ENCODE results near the gene PABPN1L.

PABPN1L gene

GRCh38 chr16:88830783-88831182 is 35.7 kb downstream of the PABPN1L start:
- TF ChIP-seq, protein P1, sequence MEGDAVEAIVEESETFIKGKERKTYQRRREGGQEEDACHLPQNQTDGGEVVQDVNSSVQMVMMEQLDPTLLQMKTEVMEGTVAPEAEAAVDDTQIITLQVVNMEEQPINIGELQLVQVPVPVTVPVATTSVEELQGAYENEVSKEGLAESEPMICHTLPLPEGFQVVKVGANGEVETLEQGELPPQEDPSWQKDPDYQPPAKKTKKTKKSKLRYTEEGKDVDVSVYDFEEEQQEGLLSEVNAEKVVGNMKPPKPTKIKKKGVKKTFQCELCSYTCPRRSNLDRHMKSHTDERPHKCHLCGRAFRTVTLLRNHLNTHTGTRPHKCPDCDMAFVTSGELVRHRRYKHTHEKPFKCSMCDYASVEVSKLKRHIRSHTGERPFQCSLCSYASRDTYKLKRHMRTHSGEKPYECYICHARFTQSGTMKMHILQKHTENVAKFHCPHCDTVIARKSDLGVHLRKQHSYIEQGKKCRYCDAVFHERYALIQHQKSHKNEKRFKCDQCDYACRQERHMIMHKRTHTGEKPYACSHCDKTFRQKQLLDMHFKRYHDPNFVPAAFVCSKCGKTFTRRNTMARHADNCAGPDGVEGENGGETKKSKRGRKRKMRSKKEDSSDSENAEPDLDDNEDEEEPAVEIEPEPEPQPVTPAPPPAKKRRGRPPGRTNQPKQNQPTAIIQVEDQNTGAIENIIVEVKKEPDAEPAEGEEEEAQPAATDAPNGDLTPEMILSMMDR (IDR thresholded peaks at IDR 0.05; ENCODE audit: low read depth, low read length): no peak
- DNase-seq (ENCODE audit: low read depth, low spot score): no peak
- in situ Hi-C loops (cut with HindIII; ENCODE audit: low sequenced_read_pairs): no loop called here
- no peak overlapping the region for H3K4me3 ChIP-seq (ENCODE audit: low read depth, low read length)

DNA sequence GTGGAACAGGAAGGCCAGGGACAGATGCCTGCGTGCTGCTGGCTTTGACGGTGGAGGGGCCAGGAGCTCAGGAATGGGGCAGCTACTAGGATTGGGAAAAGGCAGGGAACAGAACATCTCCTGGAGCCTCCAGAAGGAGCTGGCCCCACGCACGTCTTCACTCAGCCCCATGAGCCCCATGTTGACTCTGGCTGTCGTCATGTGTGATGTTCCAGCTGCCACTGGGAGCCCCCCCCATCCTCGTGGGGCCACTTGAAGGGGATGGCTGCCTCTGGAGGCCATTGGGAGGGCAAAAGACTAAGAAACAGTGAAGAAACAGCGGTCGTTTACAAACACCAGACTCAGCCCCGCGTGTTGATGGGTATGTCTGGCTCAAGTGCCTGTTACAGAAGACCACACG is 36.2 kb downstream of the PABPN1L start:
- no peak for DNase-seq (ENCODE audit: low read depth, low spot score)
- TF ChIP-seq, protein P1 (IDR thresholded peaks at IDR 0.05; ENCODE audit: low read depth, low read length): no peak
- H3K4me3 ChIP-seq (ENCODE audit: low read depth, low read length): no peak overlapping the region
- in situ Hi-C loops (cut with HindIII; ENCODE audit: low sequenced_read_pairs): no loop called here

- TF ChIP-seq, protein P1 (IDR thresholded peaks at IDR 0.05; ENCODE audit: low read depth, low read length): no peak
- in situ Hi-C loops (cut with HindIII; ENCODE audit: low sequenced_read_pairs): no loop called here
- no peak overlapping the region for H3K4me3 ChIP-seq (ENCODE audit: low read depth, low read length)
- no peak for DNase-seq (ENCODE audit: low read depth, low spot score)
Measured at GRCh38 chr16:88828711-88829110, 37.7 kb downstream of the PABPN1L start.

DNA sequence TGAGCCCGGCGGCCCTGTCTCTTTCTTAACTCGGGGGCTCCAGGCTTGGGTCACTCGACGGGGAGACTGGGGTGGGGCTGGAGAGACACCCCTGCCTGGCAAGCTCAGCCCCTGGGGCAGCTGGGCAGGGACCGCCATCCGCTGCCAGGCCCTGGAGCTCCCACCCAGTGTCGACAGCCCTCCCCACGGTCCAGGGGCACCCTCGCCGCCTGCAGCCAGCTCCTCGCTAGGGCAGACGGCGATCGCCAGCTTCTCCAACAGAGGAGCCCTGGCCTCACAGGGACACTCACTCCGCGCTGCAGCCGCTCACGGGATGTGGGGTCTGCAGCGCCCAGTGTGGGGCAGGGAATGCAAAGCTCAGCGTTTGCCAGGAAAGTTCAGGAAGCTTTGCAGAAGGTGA is 38.7 kb downstream of the PABPN1L start:
- DNase-seq (ENCODE audit: low read depth, low spot score): no peak
- TF ChIP-seq, protein P1 (IDR thresholded peaks at IDR 0.05; ENCODE audit: low read depth, low read length): no peak
- H3K4me3 ChIP-seq (ENCODE audit: low read depth, low read length): no peak overlapping the region
- in situ Hi-C loops (cut with HindIII; ENCODE audit: low sequenced_read_pairs): no loop called here

GRCh38 chr16:88826070-88826840 is 40.2 kb downstream of the PABPN1L start:
- TF ChIP-seq, protein P1 (IDR thresholded peaks at IDR 0.05; ENCODE audit: low read depth, low read length): no peak
- H3K4me3 ChIP-seq (ENCODE audit: low read depth, low read length): no peak overlapping the region
- in situ Hi-C loops (cut with HindIII; ENCODE audit: low sequenced_read_pairs): no loop called here
- no peak for DNase-seq (ENCODE audit: low read depth, low spot score)

- in situ Hi-C loops (cut with HindIII; ENCODE audit: low sequenced_read_pairs): no loop called here
- no peak overlapping the region for H3K4me3 ChIP-seq (ENCODE audit: low read depth, low read length)
Measured at GRCh38 chr16:88825146-88825545, 41.3 kb downstream of the PABPN1L start.

More at GRCh38 chr16:88825146-88825545, 41.3 kb downstream of the PABPN1L start:
- no peak for DNase-seq (ENCODE audit: low read depth, low spot score)
- TF ChIP-seq, protein P1 (IDR thresholded peaks at IDR 0.05; ENCODE audit: low read depth, low read length): no peak
